Measurements from ENCODE around the gene NFAM1. TPM values are rescaled to one million over a fixed set of nuclear protein-coding genes. Genes with fewer than 3 reads are reported as not detected.

Gene NFAM1
- total and polyA plus RNA-seq, 2 of the 4 experiments (the other 2 are of a cell fraction): not detected

DNA sequence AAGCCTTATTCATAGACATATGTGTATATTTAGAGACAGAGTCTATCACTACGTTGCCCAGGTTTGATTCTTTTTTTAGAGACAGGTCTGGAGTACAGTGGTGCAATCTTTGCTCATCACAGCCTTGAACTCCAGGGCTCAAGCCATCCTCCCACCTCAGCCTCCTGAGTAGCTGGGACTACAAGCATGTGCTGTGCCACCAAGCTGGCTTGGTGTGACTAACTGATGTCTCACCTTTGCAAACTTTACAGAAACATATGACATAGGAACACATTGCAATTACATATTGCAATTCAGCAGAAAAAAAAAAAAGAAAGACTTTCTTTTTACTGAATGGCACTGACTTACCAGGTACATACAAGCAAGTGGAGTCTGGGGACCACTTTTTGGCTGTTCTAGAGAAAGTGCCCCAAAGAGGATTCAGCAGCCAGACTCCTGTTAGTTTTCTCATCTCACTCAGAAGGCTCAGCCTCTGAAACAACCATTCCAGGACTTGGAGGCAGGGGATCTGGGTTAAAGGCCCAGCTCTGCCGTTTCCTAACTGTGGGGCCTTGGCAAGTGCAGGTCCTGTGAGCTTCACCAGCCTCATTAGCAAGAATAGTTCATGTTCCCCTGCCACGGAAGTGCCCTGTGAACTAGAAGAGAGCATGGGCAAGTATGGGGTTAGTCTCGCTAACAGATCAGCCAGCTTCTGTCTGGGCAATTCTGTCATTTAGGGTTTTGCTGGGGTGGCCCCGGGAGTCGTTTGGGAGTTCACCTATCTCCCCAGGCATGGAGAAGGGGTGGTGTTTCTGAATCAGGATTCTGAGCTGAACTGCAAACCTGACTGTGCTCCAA is 11.3 kb upstream of the NFAM1 start:
- ATAC-seq (ENCODE audit: low read depth) (peak; percentile 3; the same call in 1 of the 2 replicates), DNase-seq (no peak)
- Histone ChIP-seq H2BK15ac (ENCODE audit: low read depth, low read length) (peak overlapping the region; percentile 3; the same call in 1 of the 3 replicates), H3K4me3 (ENCODE audit: insufficient read depth, low read depth, low read length) (no peak overlapping the region), H3K4ac (ENCODE audit: low read depth, low read length) (peak overlapping the region; percentile 49; the same call in 1 of the 2 replicates), H3K36me3 (ENCODE audit: control insufficient read depth, insufficient read depth, low read length) (no peaks in the 10 kb centered on the region), H2BK5ac (ENCODE audit: low read depth, low read length, poor library complexity, severe bottlenecking) (no peak overlapping the region), H3K27ac (ENCODE audit: insufficient read depth, low read length) (no peak overlapping the region), H2BK20ac (ENCODE audit: low read depth, low read length) (0 out of 2 replicates have a peak overlapping the region, but pooled peaks have one; percentile 8), H2AK9ac (replicated peaks; ENCODE audit: low read depth, low read length, poor library complexity) (no peak overlapping the region), H2AFZ (replicated peaks; ENCODE audit: low read length, poor library complexity) (peak overlapping the region; percentile 97), H3K9me1 (ENCODE audit: insufficient read depth, low read length) (no peaks in the 10 kb centered on the region; the same call in 1 of the 2 replicates), H3K9me3 (ENCODE audit: control insufficient read depth, insufficient read depth, low read length) (peaks cover 3% of the 10 kb centered on the region), H4K8ac (ENCODE audit: low read depth in 2 of 2, low read length in 2 of 2) (peak overlapping the region; percentile 61 to 94; a peak in 3 of 4 replicates), H3K9ac (ENCODE audit: low read depth, low read length) (no peak overlapping the region), H2BK120ac (ENCODE audit: low read depth, low read length) (peak overlapping the region; percentile 38; the same call in 1 of the 2 replicates), H3K4me1 (ENCODE audit: control insufficient read depth, insufficient read depth, low read length) (peaks cover 12% of the 10 kb centered on the region; the same call in 1 of the 2 replicates), H2AK5ac (ENCODE audit: low read depth, low read length) (no peak overlapping the region), H3K27me3 (ENCODE audit: control insufficient read depth, insufficient read depth, low read length) (no peaks in the 10 kb centered on the region; the same call in 1 of the 2 replicates), H3K79me1 (ENCODE audit: low read depth in 1 of 2, low read length in 2 of 2) (no peaks in the 10 kb centered on the region), H4K20me1 (ENCODE audit: insufficient read depth, low read length) (no peaks in the 10 kb centered on the region), H4K91ac (ENCODE audit: insufficient read depth, low read depth, low read length) (peak overlapping the region; percentile 50), H3K18ac (ENCODE audit: low read depth, low read length) (no peak overlapping the region), H3K14ac (replicated peaks; ENCODE audit: low read depth, low read length) (no peak overlapping the region), H3K56ac (ENCODE audit: extremely low read depth, insufficient read depth, low read length) (no peak overlapping the region), H4K5ac (ENCODE audit: low read depth, low read length) (peak overlapping the region; percentile 69), H3K4me2 (ENCODE audit: low read depth, low read length) (peak overlapping the region; percentile 57), H3K23ac (ENCODE audit: low read depth, low read length) (no peak overlapping the region)
- no TSS peak for BruUV-seq (replicated peaks)
- dilution Hi-C loops (cut with HindIII; ENCODE audit: low sequenced_read_pairs, unreplicated experiment) (no loop called here), intact Hi-C loops (cut with micrococcal nuclease) (loop anchor here (1.0 kb wide), 1 partner anchor 352 kb away; no protein-coding TSS in a partner anchor), in situ Hi-C loops (cut with MboI; ENCODE audit: low sequenced_read_pairs) (loop anchor here (5.0 kb wide), 2 partner anchors 276 to 476 kb away; partner anchors contain the start of gene SEPTIN3)
- 0% methylated on average over 1 of the region's 6 CpGs; no CpG with 5 or more reads in 1 of the 2 experiments for WGBS, 2 experiments (ENCODE audit: extremely low coverage in 2 of 2, insufficient read length in 1 of 2)
- TF ChIP-seq MAFK (IDR thresholded peaks at IDR 0.05; ENCODE audit: low read depth, low read length) (peak; percentile 45; the same call in 1 of the 2 replicates), RAD21 (IDR thresholded peaks at IDR 0.05; ENCODE audit: low read length) (no peak)
- ChIA-PET POLR2A (ENCODE audit: unreplicated experiment) (interaction anchor here (0.6 to 1.2 kb wide), 2 partner anchors 352 to 397 kb away, joined by 7 to 15 read pairs; partner anchors contain the start of gene NDUFA6), CTCF (interaction anchor here (0.6 to 1.9 kb wide), 8 partner anchors 9 to 477 kb away, joined by 3 to 8 read pairs (median 6); partner anchors contain the start of gene NDUFA6)

Measured in IMR-90 (cell line).